ENCODE measurements around the gene CARD14.

The CARD14 gene

DNA sequence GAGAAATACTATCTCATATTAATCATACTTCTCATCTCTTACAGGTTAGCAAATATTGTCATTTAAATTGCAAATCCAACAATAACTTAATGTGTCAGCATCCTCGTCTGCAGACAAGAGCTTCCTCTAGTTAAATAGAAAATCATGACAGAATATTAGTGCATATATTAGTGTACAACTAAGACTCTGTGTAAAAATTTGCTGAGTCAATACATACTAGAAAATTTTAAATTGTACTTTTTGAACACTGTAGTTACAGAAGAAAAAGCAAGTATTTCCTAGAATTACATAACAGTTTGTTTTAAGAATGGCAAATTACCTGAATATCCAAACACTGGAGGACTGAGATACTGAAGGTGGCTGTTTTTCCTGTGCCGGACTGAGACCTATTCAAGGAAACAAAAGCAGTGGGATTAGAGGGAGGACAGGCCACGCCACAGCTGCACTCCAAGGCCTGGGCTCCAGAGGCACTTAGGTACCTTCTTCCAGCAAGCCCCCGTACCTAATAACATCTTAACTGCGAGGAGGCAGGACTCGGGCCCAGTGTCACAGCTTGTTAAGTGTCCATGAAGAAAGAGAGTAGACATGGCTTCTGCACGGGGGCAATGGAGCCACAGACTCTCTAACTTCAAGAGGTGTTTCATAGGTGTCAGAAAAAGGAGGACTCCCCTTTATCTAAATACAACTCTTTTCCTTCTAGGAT lies 28.2 kb upstream of the CARD14 start:
- TF ChIP-seq, protein P1, sequence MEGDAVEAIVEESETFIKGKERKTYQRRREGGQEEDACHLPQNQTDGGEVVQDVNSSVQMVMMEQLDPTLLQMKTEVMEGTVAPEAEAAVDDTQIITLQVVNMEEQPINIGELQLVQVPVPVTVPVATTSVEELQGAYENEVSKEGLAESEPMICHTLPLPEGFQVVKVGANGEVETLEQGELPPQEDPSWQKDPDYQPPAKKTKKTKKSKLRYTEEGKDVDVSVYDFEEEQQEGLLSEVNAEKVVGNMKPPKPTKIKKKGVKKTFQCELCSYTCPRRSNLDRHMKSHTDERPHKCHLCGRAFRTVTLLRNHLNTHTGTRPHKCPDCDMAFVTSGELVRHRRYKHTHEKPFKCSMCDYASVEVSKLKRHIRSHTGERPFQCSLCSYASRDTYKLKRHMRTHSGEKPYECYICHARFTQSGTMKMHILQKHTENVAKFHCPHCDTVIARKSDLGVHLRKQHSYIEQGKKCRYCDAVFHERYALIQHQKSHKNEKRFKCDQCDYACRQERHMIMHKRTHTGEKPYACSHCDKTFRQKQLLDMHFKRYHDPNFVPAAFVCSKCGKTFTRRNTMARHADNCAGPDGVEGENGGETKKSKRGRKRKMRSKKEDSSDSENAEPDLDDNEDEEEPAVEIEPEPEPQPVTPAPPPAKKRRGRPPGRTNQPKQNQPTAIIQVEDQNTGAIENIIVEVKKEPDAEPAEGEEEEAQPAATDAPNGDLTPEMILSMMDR (IDR thresholded peaks at IDR 0.05; ENCODE audit: low read depth, low read length, missing control alignments): no peak
- H3K4me3 ChIP-seq (ENCODE audit: low read depth, low read length): no peak overlapping the region
- DNase-seq (ENCODE audit: low read depth): no peak

DNA sequence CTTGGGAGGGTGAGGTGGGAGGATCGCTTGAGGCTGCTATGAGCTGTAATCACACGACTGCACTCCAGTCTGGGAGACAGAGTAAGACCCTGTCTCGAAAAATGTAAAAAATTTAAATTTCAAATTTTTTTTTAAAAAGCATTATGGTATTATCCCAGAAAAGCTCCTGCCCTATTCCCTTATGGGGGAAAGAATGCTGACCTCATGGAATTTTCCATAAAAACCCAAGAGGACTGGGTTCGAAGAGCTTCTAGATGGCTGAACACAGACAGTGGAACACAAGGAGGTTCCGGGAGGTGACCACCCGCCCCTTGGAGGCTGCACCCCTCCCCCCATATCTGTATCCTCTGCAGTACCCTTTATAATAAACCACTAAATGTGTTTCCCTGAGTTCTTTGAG lies 26.9 kb upstream of the CARD14 start:
- no peak for DNase-seq (ENCODE audit: low read depth)
- H3K4me3 ChIP-seq (ENCODE audit: low read depth, low read length): no peak overlapping the region
- TF ChIP-seq, protein P1 (IDR thresholded peaks at IDR 0.05; ENCODE audit: low read depth, low read length, missing control alignments): no peak

DNA sequence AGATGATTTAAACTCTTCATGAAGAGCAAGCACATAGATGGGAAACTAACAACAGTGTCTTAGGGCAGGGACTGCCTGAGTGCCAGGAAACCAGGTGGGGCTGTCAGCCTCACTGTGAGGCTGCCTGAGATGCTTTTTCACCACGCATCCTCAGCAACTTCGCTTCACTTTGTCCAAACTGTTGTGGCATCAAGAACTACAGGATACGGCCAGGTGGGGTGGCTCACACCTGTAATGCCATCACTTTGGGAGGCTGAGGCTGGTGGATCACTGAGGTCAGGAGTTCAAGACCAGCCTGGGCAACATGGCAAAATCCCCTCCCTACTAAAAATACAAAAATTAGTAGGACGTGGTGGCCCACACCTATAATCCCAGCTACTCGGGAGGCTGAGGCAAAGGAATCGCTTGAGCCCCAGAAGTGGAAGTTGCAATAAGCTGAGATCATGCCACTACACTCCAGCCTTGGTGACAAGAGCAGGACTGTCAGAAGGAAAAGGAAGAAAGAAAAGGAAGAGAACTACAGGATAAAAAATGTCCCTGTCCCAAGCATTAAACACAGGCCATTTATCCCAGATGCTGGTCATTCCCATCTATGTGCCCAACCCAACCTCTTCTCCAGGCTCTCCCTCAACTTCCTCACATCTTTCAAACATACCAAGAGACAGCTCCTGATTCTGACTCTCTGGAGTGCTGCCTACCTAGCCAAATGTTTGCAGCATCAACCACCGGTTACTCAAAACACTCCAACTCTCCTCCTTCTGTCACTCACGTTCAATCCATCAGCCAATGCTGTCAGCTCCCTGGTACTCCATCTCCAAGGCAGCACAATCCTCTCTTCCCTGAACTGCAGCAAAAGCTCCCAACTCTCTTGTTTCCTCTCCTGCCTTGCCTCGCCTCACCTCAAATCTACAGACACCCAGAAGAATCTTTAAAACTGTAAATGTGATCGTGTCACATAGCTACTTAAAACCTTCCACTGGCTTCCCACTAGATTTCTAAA lies 24.5 kb upstream of the CARD14 start:
- DNase-seq (ENCODE audit: low read depth): no peak
- H3K4me3 ChIP-seq (ENCODE audit: low read depth, low read length): peak overlapping the region; percentile 96
- TF ChIP-seq, protein P1 (IDR thresholded peaks at IDR 0.05; ENCODE audit: low read depth, low read length, missing control alignments): no peak

DNA sequence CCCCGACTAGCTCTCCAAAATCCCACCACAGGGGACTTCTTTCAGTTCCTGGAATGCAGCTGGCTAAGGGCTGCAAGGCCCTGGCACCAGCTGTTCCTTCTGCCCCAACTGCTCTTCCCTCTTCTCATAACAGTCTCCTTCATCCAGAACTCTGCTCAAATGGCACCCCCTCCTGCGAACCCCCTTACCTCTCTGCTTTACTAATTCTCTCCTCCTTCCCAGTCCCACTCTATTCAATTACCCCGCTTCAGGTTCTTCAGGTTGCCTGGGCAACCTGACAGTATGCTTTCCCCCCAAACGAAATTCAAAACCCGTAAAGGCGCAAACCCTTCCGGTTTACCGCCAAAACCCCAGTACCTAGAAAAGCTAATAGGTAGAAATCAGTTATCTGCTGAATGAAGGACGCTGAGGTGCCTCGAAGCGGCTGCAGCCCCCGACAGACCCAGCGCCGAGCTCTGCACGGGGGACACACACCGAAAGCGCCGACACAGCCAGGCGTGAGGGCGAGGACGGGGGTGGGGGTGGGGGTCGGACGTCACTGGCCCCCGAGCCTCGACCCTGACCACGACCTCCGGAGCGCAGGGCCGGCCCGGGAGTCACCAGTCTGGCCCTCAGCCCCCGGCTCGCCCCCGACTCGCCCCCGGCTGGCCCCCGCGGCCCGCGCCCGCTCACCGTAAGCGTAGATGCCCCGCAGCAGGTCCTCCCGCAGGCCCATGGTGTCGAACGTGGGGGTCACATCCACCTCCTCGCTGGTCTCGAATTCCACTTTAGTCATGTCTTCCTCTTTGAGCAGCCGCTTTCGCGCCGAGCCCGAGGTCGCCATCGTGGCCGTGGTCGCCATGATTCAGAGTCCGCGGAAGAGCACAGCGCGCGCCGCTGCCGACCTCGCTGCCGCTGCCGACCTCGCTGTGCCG lies 23.5 kb upstream of the CARD14 start:
- TF ChIP-seq, protein P1 (IDR thresholded peaks at IDR 0.05; ENCODE audit: low read depth, low read length, missing control alignments): no peak
- no peak for DNase-seq (ENCODE audit: low read depth)
- peak overlapping the region; percentile 96 for H3K4me3 ChIP-seq (ENCODE audit: low read depth, low read length)

DNA sequence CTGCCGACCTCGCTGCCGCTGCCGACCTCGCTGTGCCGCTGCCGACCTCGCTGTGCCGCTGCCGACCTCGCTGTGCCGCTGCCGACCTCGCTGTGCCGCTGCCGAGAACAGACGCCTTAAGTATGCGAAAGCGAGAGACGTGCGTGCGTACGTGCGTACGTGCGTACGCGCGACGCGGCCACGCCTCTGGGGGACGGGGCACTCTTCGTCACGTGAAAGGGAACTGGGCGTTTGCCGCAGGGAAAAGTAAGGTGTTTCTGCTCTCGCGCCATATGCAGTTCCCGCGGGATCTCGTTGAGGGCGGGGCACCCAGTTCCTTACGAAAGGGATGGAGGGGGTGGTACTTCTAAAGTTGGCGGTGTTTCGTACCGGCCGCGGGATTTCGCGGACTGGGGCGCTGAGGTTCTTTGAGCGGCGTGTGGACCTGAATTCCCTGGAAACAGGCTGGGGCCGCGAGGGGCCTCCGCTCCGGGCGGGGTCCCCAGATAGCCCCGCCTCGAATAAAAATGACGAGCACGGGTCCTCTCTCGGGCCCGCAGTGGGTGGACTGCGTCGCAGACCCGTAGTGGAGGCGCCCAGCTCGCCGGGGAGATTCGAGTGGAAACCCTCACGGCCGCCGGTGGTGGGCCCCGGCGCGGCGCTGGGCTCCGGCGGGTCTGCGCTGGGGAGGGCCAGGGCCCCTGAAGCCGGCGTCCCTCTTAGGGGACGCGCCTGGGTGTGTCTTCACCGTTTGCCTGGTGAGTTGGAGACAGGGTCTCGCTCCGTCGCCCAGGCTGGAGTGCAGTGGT lies 22.6 kb upstream of the CARD14 start, which contains the start of gene EIF4A3:
Gene EIF4A3, minus strand, starts transcription at position 94 of the 788 bp plus-strand sequence. CDS start 167 bp downstream, outside the sequence.
- TF ChIP-seq, protein P1 (IDR thresholded peaks at IDR 0.05; ENCODE audit: low read depth, low read length, missing control alignments): no peak
- peak within 1 kb of the TSS; percentile 96 for H3K4me3 ChIP-seq (ENCODE audit: low read depth, low read length)
- peak; percentile 98 for DNase-seq (ENCODE audit: low read depth)

All from GM12864 (cell line).